Measurements from ENCODE around the gene CFAP45.
"Not testable (repeated sequence)": the region's sequence is repeated elsewhere in the genome, so short reads cannot be mapped to it uniquely, and the experiment has no call there.

Gene CFAP45

GRCh38 chr1:159922511-159923202, 22.7 kb upstream of the CFAP45 start:
- no peak for DNase-seq

GRCh38 chr1:159921700-159922504, 21.9 kb upstream of the CFAP45 start:
- DNase-seq = peak; percentile 56

GRCh38 chr1:159921251-159921650, 21.3 kb upstream of the CFAP45 start:
- DNase-seq = no peak

GRCh38 chr1:159920651-159921050, 20.7 kb upstream of the CFAP45 start:
- DNase-seq = no peak

- DNase-seq = no peak
Measured at GRCh38 chr1:159920202-159920601, 20.2 kb upstream of the CFAP45 start.

GRCh38 chr1:159919236-159919865, 19.4 kb upstream of the CFAP45 start:
- DNase-seq = no peak

- no peak for DNase-seq
Measured at GRCh38 chr1:159918352-159919200, 18.6 kb upstream of the CFAP45 start.

- no peak for DNase-seq
Measured at GRCh38 chr1:159917533-159918351, 17.8 kb upstream of the CFAP45 start.

GRCh38 chr1:159916242-159917051, 16.5 kb upstream of the CFAP45 start:
- DNase-seq = no peak

GRCh38 chr1:159915571-159916241, 15.7 kb upstream of the CFAP45 start:
- DNase-seq = no peak

GRCh38 chr1:159914252-159915018, 14.5 kb upstream of the CFAP45 start:
- DNase-seq = no peak

GRCh38 chr1:159913451-159914192, 13.7 kb upstream of the CFAP45 start:
- DNase-seq = no peak

GRCh38 chr1:159911326-159912070, 11.5 kb upstream of the CFAP45 start:
- no peak for DNase-seq

- no peak for DNase-seq
Measured at GRCh38 chr1:159908031-159908940, 8.3 kb upstream of the CFAP45 start.

GRCh38 chr1:159906960-159907359, 7.0 kb upstream of the CFAP45 start:
- DNase-seq = no peak

- not testable (repeated sequence) for DNase-seq
Measured at GRCh38 chr1:159904036-159904435, 4.1 kb upstream of the CFAP45 start.

- DNase-seq = no peak
Measured at GRCh38 chr1:159902541-159902940, 2.6 kb upstream of the CFAP45 start.
